ENCODE results near the gene MPPE1.
"Not testable (repeated sequence)": the region's sequence is repeated elsewhere in the genome, so short reads cannot be mapped to it uniquely, and the experiment has no call there.

The MPPE1 gene

GRCh38 chr18:11947214-11948191 is 39.4 kb upstream of the MPPE1 start:
- peaks cover 5 to 31% (median 26%) of the 10 kb centered on the region in 5 donors for H3K4me1 ChIP-seq (ENCODE audit: control insufficient read depth in 5 of 5, insufficient read depth in 5 of 5, low read length in 5 of 5)
- peak overlapping the region; percentile 68 to 93 (median 84) for H3K9ac ChIP-seq (ENCODE audit: low read length in 5 of 5)
- H3K36me3 ChIP-seq (ENCODE audit: control insufficient read depth in 5 of 5, insufficient read depth in 5 of 5, low read length in 5 of 5) = no peaks in the 10 kb centered on the region
- no peaks in the 10 kb centered on the region for H3K9me3 ChIP-seq (ENCODE audit: control insufficient read depth in 5 of 5, low read length in 5 of 5)
- peak overlapping the region; percentile 61 to 77 (median 64) for H3K4me3 ChIP-seq (ENCODE audit: low read depth in 1 of 5, low read length in 5 of 5)
- H3K27ac ChIP-seq (ENCODE audit: low read depth, low read length) = peak overlapping the region; percentile 99
- H3K27me3 ChIP-seq (ENCODE audit: control insufficient read depth in 5 of 5, insufficient read depth in 4 of 5, low read length in 5 of 5) = no peaks in the 10 kb centered on the region

GRCh38 chr18:11946756-11947155 is 38.6 kb upstream of the MPPE1 start:
- H3K9ac ChIP-seq (ENCODE audit: low read length in 5 of 5) = peak overlapping the region; percentile 48 to 93 (median 81)
- peaks cover 5 to 31% (median 20%) of the 10 kb centered on the region in 5 donors for H3K4me1 ChIP-seq (ENCODE audit: control insufficient read depth in 5 of 5, insufficient read depth in 5 of 5, low read length in 5 of 5)
- peak overlapping the region in 4 of 5 donors; percentile 61 to 77 (median 66) for H3K4me3 ChIP-seq (ENCODE audit: low read depth in 1 of 5, low read length in 5 of 5)
- H3K27ac ChIP-seq (ENCODE audit: low read depth, low read length) = peak overlapping the region; percentile 99
- no peaks in the 10 kb centered on the region for H3K27me3 ChIP-seq (ENCODE audit: control insufficient read depth in 5 of 5, insufficient read depth in 4 of 5, low read length in 5 of 5)
- H3K9me3 ChIP-seq (ENCODE audit: control insufficient read depth in 5 of 5, low read length in 5 of 5) = no peaks in the 10 kb centered on the region
- no peaks in the 10 kb centered on the region for H3K36me3 ChIP-seq (ENCODE audit: control insufficient read depth in 5 of 5, insufficient read depth in 5 of 5, low read length in 5 of 5)

GRCh38 chr18:11945834-11946659 is 37.9 kb upstream of the MPPE1 start:
- H3K4me3 ChIP-seq (ENCODE audit: low read depth in 1 of 5, low read length in 5 of 5) = peak overlapping the region in 2 of 5 donors; percentile 35 to 62
- peak overlapping the region; percentile 48 to 93 (median 81) for H3K9ac ChIP-seq (ENCODE audit: low read length in 5 of 5)

DNA sequence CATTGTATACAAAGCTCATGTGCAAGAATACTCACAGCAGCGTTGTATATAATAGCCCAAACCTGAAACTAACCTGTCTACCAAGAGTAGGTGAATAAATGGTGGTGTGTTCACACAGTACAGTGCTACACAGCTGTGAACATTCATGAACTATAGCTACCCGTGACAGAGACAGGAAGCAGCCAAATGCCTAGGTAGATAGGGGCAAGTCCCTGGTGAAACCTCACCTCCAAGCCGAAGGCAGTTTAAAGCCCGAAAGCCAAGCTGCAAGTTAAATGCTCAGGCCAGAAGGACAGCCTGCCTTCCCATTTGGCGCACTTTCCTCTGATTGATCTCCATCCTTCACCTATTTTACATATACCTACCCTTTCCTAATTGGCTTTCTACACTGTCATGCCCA is 36.7 kb upstream of the MPPE1 start:
- peaks cover 5 to 31% (median 20%) of the 10 kb centered on the region in 5 donors for H3K4me1 ChIP-seq (ENCODE audit: control insufficient read depth in 5 of 5, insufficient read depth in 5 of 5, low read length in 5 of 5)
- no peak overlapping the region for H3K27ac ChIP-seq (ENCODE audit: low read depth, low read length)
- no peak overlapping the region for H3K9ac ChIP-seq (ENCODE audit: low read length in 5 of 5)
- H3K27me3 ChIP-seq (ENCODE audit: control insufficient read depth in 5 of 5, insufficient read depth in 4 of 5, low read length in 5 of 5) = no peaks in the 10 kb centered on the region
- no peak overlapping the region for H3K4me3 ChIP-seq (ENCODE audit: low read depth in 1 of 5, low read length in 5 of 5)
- H3K9me3 ChIP-seq (ENCODE audit: control insufficient read depth in 5 of 5, low read length in 5 of 5) = no peaks in the 10 kb centered on the region
- H3K36me3 ChIP-seq (ENCODE audit: control insufficient read depth in 5 of 5, insufficient read depth in 5 of 5, low read length in 5 of 5) = no peaks in the 10 kb centered on the region

More at GRCh38 chr18:11945834-11946659, 37.9 kb upstream of the MPPE1 start:
- not testable (repeated sequence) for H3K9me3 ChIP-seq (ENCODE audit: control insufficient read depth in 5 of 5, low read length in 5 of 5); H3K36me3 ChIP-seq (ENCODE audit: control insufficient read depth in 5 of 5, insufficient read depth in 5 of 5, low read length in 5 of 5); H3K27me3 ChIP-seq (ENCODE audit: control insufficient read depth in 5 of 5, insufficient read depth in 4 of 5, low read length in 5 of 5)
- peaks cover 5 to 31% (median 20%) of the 10 kb centered on the region in 5 donors for H3K4me1 ChIP-seq (ENCODE audit: control insufficient read depth in 5 of 5, insufficient read depth in 5 of 5, low read length in 5 of 5)
- peak overlapping the region; percentile 99 for H3K27ac ChIP-seq (ENCODE audit: low read depth, low read length)

GRCh38 chr18:11944252-11944651 is 36.1 kb upstream of the MPPE1 start:
- H3K27ac ChIP-seq (ENCODE audit: low read depth, low read length) = no peak overlapping the region
- no peaks in the 10 kb centered on the region for H3K36me3 ChIP-seq (ENCODE audit: control insufficient read depth in 5 of 5, insufficient read depth in 5 of 5, low read length in 5 of 5)
- no peak overlapping the region for H3K9ac ChIP-seq (ENCODE audit: low read length in 5 of 5)
- H3K4me1 ChIP-seq (ENCODE audit: control insufficient read depth in 5 of 5, insufficient read depth in 5 of 5, low read length in 5 of 5) = peaks cover 5 to 31% (median 20%) of the 10 kb centered on the region in 5 donors
- H3K4me3 ChIP-seq (ENCODE audit: low read depth in 1 of 5, low read length in 5 of 5) = no peak overlapping the region
- no peaks in the 10 kb centered on the region for H3K9me3 ChIP-seq (ENCODE audit: control insufficient read depth in 5 of 5, low read length in 5 of 5)
- H3K27me3 ChIP-seq (ENCODE audit: control insufficient read depth in 5 of 5, insufficient read depth in 4 of 5, low read length in 5 of 5) = no peaks in the 10 kb centered on the region

- Histone ChIP-seq H3K4me3 (ENCODE audit: low read depth in 1 of 5, low read length in 5 of 5) (no peak overlapping the region), H3K9ac (ENCODE audit: low read length in 5 of 5) (no peak overlapping the region), H3K27me3 (ENCODE audit: control insufficient read depth in 5 of 5, insufficient read depth in 4 of 5, low read length in 5 of 5) (no peaks in the 10 kb centered on the region), H3K27ac (ENCODE audit: low read depth, low read length) (no peak overlapping the region), H3K36me3 (ENCODE audit: control insufficient read depth in 5 of 5, insufficient read depth in 5 of 5, low read length in 5 of 5) (no peaks in the 10 kb centered on the region), H3K9me3 (ENCODE audit: control insufficient read depth in 5 of 5, low read length in 5 of 5) (no peaks in the 10 kb centered on the region), H3K4me1 (ENCODE audit: control insufficient read depth in 5 of 5, insufficient read depth in 5 of 5, low read length in 5 of 5) (peaks cover 5 to 26% (median 13%) of the 10 kb centered on the region in 5 donors)
Measured at GRCh38 chr18:11943551-11943950, 35.4 kb upstream of the MPPE1 start.

- Histone ChIP-seq H3K27me3 (ENCODE audit: control insufficient read depth in 5 of 5, insufficient read depth in 4 of 5, low read length in 5 of 5) (no peaks in the 10 kb centered on the region), H3K4me1 (ENCODE audit: control insufficient read depth in 5 of 5, insufficient read depth in 5 of 5, low read length in 5 of 5) (peaks cover 0 to 2% (median 2%) of the 10 kb centered on the region in 5 donors), H3K9ac (ENCODE audit: low read length in 5 of 5) (no peak overlapping the region), H3K9me3 (ENCODE audit: control insufficient read depth in 5 of 5, low read length in 5 of 5) (no peaks in the 10 kb centered on the region), H3K27ac (ENCODE audit: low read depth, low read length) (no peak overlapping the region), H3K4me3 (ENCODE audit: low read depth in 1 of 5, low read length in 5 of 5) (no peak overlapping the region), H3K36me3 (ENCODE audit: control insufficient read depth in 5 of 5, insufficient read depth in 5 of 5, low read length in 5 of 5) (no peaks in the 10 kb centered on the region)
Measured at GRCh38 chr18:11940956-11941355, 32.8 kb upstream of the MPPE1 start.

GRCh38 chr18:11937874-11938478 is 29.9 kb upstream of the MPPE1 start:
- Histone ChIP-seq H3K9me3 (ENCODE audit: control insufficient read depth in 5 of 5, low read length in 5 of 5) (no peaks in the 10 kb centered on the region), H3K4me3 (ENCODE audit: low read depth in 1 of 5, low read length in 5 of 5) (no peak overlapping the region), H3K27me3 (ENCODE audit: control insufficient read depth in 5 of 5, insufficient read depth in 4 of 5, low read length in 5 of 5) (no peaks in the 10 kb centered on the region), H3K4me1 (ENCODE audit: control insufficient read depth in 5 of 5, insufficient read depth in 5 of 5, low read length in 5 of 5) (no peaks in the 10 kb centered on the region), H3K27ac (ENCODE audit: low read depth, low read length) (no peak overlapping the region), H3K36me3 (ENCODE audit: control insufficient read depth in 5 of 5, insufficient read depth in 5 of 5, low read length in 5 of 5) (no peaks in the 10 kb centered on the region), H3K9ac (ENCODE audit: low read length in 5 of 5) (no peak overlapping the region)

DNA sequence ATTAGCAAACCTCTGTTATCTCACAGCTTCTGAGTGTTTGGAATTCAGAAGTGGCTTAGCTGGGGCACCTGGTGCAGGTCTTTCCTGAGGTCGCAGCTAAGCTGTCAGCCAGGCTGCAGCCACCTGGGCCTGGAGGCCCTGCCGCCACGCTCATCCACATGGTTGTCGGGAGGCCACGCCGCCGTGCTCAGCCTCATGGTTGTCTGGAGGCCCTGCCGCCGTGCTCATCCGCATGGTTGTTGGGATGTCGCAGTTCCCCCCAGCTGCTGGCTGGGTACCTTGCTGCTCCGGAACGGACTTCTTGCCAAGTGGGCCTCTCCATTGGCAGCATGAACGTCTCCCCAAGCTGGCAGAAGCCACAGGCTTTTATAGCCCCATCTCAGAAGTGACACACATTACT is 24.3 kb upstream of the MPPE1 start:
- no peak overlapping the region for H3K27ac ChIP-seq (ENCODE audit: low read depth, low read length)
- no peak overlapping the region for H3K4me3 ChIP-seq (ENCODE audit: low read depth in 1 of 5, low read length in 5 of 5)

More for the DNA sequence above, 24.3 kb upstream of the MPPE1 start:
- Histone ChIP-seq H3K36me3 (ENCODE audit: control insufficient read depth in 5 of 5, insufficient read depth in 5 of 5, low read length in 5 of 5) (no peaks in the 10 kb centered on the region), H3K27me3 (ENCODE audit: control insufficient read depth in 5 of 5, insufficient read depth in 4 of 5, low read length in 5 of 5) (no peaks in the 10 kb centered on the region), H3K4me1 (ENCODE audit: control insufficient read depth in 5 of 5, insufficient read depth in 5 of 5, low read length in 5 of 5) (no peaks in the 10 kb centered on the region), H3K9ac (ENCODE audit: low read length in 5 of 5) (no peak overlapping the region), H3K9me3 (ENCODE audit: control insufficient read depth in 5 of 5, low read length in 5 of 5) (no peaks in the 10 kb centered on the region)
